ENCODE results near the gene MAVS.

Gene MAVS

DNA sequence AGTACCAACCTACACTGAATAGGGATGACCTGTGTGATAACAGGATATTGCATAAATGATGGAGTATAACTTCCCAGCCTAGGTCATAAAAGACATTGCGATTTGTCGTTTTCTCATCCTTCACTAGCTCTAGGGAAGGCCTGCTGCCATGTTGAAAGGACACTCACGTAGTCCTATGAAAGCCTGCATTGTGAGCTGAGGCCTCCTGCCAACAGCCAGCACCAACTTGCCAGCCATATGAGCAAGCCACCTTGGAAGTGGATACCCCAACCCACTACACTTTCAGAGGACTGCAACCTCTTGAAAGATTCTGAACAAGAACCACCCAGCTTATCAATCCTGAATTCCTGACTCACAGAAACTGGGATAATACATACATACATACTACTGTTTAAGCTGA, 39.1 kb downstream of the MAVS start:
- TF ChIP-seq, protein P1, sequence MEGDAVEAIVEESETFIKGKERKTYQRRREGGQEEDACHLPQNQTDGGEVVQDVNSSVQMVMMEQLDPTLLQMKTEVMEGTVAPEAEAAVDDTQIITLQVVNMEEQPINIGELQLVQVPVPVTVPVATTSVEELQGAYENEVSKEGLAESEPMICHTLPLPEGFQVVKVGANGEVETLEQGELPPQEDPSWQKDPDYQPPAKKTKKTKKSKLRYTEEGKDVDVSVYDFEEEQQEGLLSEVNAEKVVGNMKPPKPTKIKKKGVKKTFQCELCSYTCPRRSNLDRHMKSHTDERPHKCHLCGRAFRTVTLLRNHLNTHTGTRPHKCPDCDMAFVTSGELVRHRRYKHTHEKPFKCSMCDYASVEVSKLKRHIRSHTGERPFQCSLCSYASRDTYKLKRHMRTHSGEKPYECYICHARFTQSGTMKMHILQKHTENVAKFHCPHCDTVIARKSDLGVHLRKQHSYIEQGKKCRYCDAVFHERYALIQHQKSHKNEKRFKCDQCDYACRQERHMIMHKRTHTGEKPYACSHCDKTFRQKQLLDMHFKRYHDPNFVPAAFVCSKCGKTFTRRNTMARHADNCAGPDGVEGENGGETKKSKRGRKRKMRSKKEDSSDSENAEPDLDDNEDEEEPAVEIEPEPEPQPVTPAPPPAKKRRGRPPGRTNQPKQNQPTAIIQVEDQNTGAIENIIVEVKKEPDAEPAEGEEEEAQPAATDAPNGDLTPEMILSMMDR (IDR thresholded peaks at IDR 0.05; ENCODE audit: borderline replicate concordance, extremely low read depth, low read length, poor library complexity, severe bottlenecking): no peak
- no peak for TF ChIP-seq EZH2 (IDR thresholded peaks at IDR 0.05; ENCODE audit: borderline replicate concordance, low read depth, low read length, severe bottlenecking)
- Histone ChIP-seq H3K79me2 (ENCODE audit: insufficient read depth, low read length) (peaks cover 45% of the 10 kb centered on the region), H3K4me2 (ENCODE audit: insufficient read depth, low read length) (no peak overlapping the region), H3K9ac (ENCODE audit: low read depth, low read length) (no peak overlapping the region), H3K36me3 (ENCODE audit: insufficient read depth, low read length) (peaks cover 12% of the 10 kb centered on the region), H4K20me1 (ENCODE audit: insufficient read depth, low read length) (peaks cover 10% of the 10 kb centered on the region), H2AFZ (ENCODE audit: low read depth, low read length) (no peak overlapping the region), H3K4me1 (ENCODE audit: insufficient read depth, low read length) (peaks cover 20% of the 10 kb centered on the region), H3K9me3 (ENCODE audit: insufficient read depth, low read length, severe bottlenecking) (no peaks in the 10 kb centered on the region), H3K27ac (ENCODE audit: low read length) (no peak overlapping the region), H3K27me3 (ENCODE audit: insufficient read depth, low read length, poor library complexity) (no peaks in the 10 kb centered on the region), H3K4me3 (ENCODE audit: low read depth in 1 of 2, low read length in 2 of 2) (no peak overlapping the region)
- DNase-seq (no peak), ATAC-seq (ENCODE audit: insufficient read depth, low read depth) (no peak)

DNA sequence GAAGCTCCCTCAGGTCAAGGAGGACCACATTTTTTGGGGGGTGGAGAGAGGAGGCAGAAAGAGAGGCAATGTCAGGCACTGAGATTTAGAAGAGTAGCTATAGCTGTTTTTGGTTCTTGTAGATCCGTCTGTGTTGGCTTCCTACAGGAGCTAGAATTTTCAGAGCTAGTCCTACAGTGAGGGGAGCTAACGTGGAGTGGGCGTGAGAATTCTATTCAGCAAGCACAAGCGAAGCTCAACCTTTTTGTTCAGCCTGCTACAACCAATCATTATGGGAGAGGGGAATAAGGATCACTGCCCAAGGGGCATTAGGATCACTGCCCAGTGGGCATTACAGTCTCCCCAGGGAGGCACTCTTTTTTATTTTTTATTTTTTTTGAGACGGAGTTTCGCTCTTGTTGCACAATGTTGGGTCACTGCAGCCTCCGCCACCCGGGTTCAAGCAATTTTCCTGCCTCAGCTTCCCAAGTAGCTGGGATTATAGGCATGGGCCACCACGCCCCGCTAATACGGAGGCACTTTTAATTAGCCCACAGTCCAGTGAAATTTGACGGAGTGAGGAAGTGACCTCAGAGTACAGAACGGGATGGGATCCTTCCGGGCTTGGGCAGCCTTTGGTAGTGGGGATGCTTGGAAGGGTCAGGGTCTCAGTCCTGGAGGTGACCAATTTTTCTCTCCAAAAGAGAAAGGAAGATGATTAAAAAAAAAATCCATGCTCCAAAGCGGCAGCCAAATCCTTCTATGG, 41.4 kb downstream of the MAVS start:
- H3K36me3 ChIP-seq (ENCODE audit: insufficient read depth, low read length): peaks cover 29% of the 10 kb centered on the region
- H3K4me3 ChIP-seq (ENCODE audit: low read depth in 1 of 2, low read length in 2 of 2): peak overlapping the region; percentile 83 to 92
- H3K4me2 ChIP-seq (ENCODE audit: insufficient read depth, low read length): peak overlapping the region; percentile 78
- H3K9me3 ChIP-seq (ENCODE audit: insufficient read depth, low read length, severe bottlenecking): no peaks in the 10 kb centered on the region
- peak overlapping the region; percentile 91 for H3K27ac ChIP-seq (ENCODE audit: low read length)
- H4K20me1 ChIP-seq (ENCODE audit: insufficient read depth, low read length): peaks cover 33% of the 10 kb centered on the region
- no peaks in the 10 kb centered on the region for H3K27me3 ChIP-seq (ENCODE audit: insufficient read depth, low read length, poor library complexity)
- peaks cover 43% of the 10 kb centered on the region for H3K4me1 ChIP-seq (ENCODE audit: insufficient read depth, low read length)
- H3K79me2 ChIP-seq (ENCODE audit: insufficient read depth, low read length): peaks cover 66% of the 10 kb centered on the region
- H3K9ac ChIP-seq (ENCODE audit: low read depth, low read length): peak overlapping the region; percentile 87
- no peak for DNase-seq
- no peak for TF ChIP-seq EZH2 (IDR thresholded peaks at IDR 0.05; ENCODE audit: borderline replicate concordance, low read depth, low read length, severe bottlenecking)
- TF ChIP-seq, protein P1 (IDR thresholded peaks at IDR 0.05; ENCODE audit: borderline replicate concordance, extremely low read depth, low read length, poor library complexity, severe bottlenecking): no peak
- ATAC-seq (ENCODE audit: insufficient read depth, low read depth): no peak
- H2AFZ ChIP-seq (ENCODE audit: low read depth, low read length): peak overlapping the region; percentile 92

DNA sequence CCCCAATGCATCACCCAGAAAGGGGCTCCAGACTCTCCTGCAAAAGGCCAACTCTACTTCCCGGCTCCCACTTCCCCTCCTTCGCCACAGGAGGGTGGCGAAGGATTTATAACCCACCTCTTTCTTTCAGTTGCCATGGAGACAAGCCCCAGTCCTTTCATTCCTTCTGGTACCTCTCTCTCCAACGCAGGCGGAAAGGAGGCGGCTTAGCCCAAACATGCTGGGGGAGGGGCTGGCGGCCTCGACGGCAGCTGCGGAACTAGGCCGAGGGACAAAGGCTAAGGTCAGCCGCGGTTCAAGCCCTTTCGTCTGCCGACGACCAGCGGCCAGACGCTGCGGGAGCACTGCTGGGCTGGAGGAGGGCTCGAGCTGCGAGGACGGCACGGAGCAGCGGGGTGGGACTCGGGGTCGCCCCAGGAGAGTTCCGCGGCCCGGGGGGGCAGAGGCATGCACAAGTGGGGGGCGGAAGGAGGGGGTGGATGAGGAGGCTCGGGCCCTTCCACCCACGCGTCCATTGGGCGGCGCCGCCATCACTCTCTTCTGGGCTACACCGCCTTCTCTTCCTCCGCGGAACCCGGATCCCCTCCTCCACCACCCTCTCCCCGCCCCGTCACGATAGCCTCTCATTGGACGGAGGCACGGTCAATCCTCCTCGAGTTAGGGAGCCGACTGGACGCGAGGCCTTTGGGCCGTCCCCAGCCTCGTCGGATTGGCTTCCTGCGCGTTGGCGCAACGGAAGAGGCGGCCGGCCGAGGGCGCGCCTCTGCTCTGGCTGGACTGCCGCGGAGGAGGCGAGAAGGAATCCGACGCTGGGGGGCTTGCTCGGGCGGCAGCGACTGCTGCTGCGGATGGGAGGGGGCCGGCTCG, 42.2 kb downstream of the MAVS start, which contains the start of gene PANK2:
Gene PANK2, plus strand, starts transcription at position 766 of the 867 bp plus-strand sequence.
- Histone ChIP-seq H2AFZ (ENCODE audit: low read depth, low read length) (peak within 1 kb of the TSS; percentile 92), H3K79me2 (ENCODE audit: insufficient read depth, low read length) (peaks cover 74% of the 10 kb centered on the region), H3K9ac (ENCODE audit: low read depth, low read length) (peak within 1 kb of the TSS; percentile 87), H3K4me1 (ENCODE audit: insufficient read depth, low read length) (peaks cover 49% of the 10 kb centered on the region), H3K9me3 (ENCODE audit: insufficient read depth, low read length, severe bottlenecking) (no peaks in the 10 kb centered on the region), H3K27ac (ENCODE audit: low read length) (peak within 1 kb of the TSS; percentile 91), H4K20me1 (ENCODE audit: insufficient read depth, low read length) (peaks cover 41% of the 10 kb centered on the region), H3K36me3 (ENCODE audit: insufficient read depth, low read length) (peaks cover 35% of the 10 kb centered on the region), H3K4me3 (ENCODE audit: low read depth in 1 of 2, low read length in 2 of 2) (peak within 1 kb of the TSS; percentile 83 to 92), H3K4me2 (ENCODE audit: insufficient read depth, low read length) (peak within 1 kb of the TSS; percentile 78), H3K27me3 (ENCODE audit: insufficient read depth, low read length, poor library complexity) (no peaks in the 10 kb centered on the region)
- ATAC-seq (ENCODE audit: insufficient read depth, low read depth) (peak; percentile 95), DNase-seq (peak; percentile 100)
- TF ChIP-seq, protein P1 (IDR thresholded peaks at IDR 0.05; ENCODE audit: borderline replicate concordance, extremely low read depth, low read length, poor library complexity, severe bottlenecking): peak; percentile 82
- no peak for TF ChIP-seq EZH2 (IDR thresholded peaks at IDR 0.05; ENCODE audit: borderline replicate concordance, low read depth, low read length, severe bottlenecking)

Data from DND-41 (cell line).